ENCODE measurements around the gene DUSP18. TPM values are rescaled to one million over a fixed set of nuclear protein-coding genes. Genes with fewer than 3 reads are reported as not detected.

Gene DUSP18
- polyA plus RNA-seq, 3 donors, result 13.2 to 34.5 (median 18.9) TPM

GRCh38 chr22:30636226-30637077 is 31.2 kb downstream of the DUSP18 start:
- no peak for TF ChIP-seq CTCF (IDR thresholded peaks at IDR 0.05)

GRCh38 chr22:30635273-30636225 is 32.1 kb downstream of the DUSP18 start, which contains the start of gene SLC35E4:
Gene SLC35E4 (plus strand): TSS chr22:30635781. CDS start chr22:30636451, 670 bp downstream.
- TF ChIP-seq CTCF (IDR thresholded peaks at IDR 0.05), result no peak
- H3K9ac ChIP-seq (ENCODE audit: insufficient read depth, low read length, poor library complexity, severe bottlenecking), result peak within 1 kb of the TSS; percentile 74
- peak within 1 kb of the TSS; percentile 87 for H2AFZ ChIP-seq (ENCODE audit: insufficient read depth, low read depth, low read length, poor library complexity, severe bottlenecking)
- peaks cover 0 to 6% of the 10 kb centered on the region in 2 donors for H3K27me3 ChIP-seq (ENCODE audit: control insufficient read depth in 2 of 2, insufficient read depth in 2 of 2, low read length in 2 of 2)
- no peaks in the 10 kb centered on the region for H3K36me3 Mint-ChIP-seq
- no peaks in the 10 kb centered on the region for H4K20me1 ChIP-seq (ENCODE audit: insufficient read depth, low read length)
- peak within 1 kb of the TSS; percentile 84 to 93 for H3K4me3 Mint-ChIP-seq
- intact Hi-C loops (cut with micrococcal nuclease), result loop anchor here in 1 of 2 donors (1.0 to 2.0 kb wide), 4 partner anchors 13 to 119 kb away; partner anchors contain the start of genes DUSP18 and TCN2
- no peaks in the 10 kb centered on the region for H3K79me2 ChIP-seq (ENCODE audit: insufficient read depth, low read length)
- peak within 1 kb of the TSS; percentile 92 to 98 (median 93) for H3K27ac Mint-ChIP-seq
- H3K4me1 Mint-ChIP-seq, result peaks cover 21% of the 10 kb centered on the region
- no peaks in the 10 kb centered on the region for H3K9me3 ChIP-seq (replicated peaks in 1 of 2; ENCODE audit: control insufficient read depth in 1 of 2, insufficient read depth in 1 of 2, low read length in 2 of 2)
- H3K36me3 ChIP-seq (replicated peaks in 1 of 2; ENCODE audit: control insufficient read depth in 1 of 2, insufficient read depth in 2 of 2, low read length in 2 of 2), result no peaks in the 10 kb centered on the region
- H3K27ac ChIP-seq (ENCODE audit: low read depth in 1 of 2, low read length in 2 of 2), result peak within 1 kb of the TSS; percentile 92
- H3K4me1 ChIP-seq (ENCODE audit: control insufficient read depth in 1 of 2, insufficient read depth in 2 of 2, low read length in 2 of 2), result peaks cover 28 to 33% of the 10 kb centered on the region in 2 donors
- 1% methylated on average over 71 of the region's 75 CpGs for WGBS (ENCODE audit: insufficient coverage)
- peak within 1 kb of the TSS; percentile 29 to 79 (median 55) for H3K4me3 ChIP-seq (replicated peaks in 1 of 3; ENCODE audit: low read depth in 2 of 3, low read length in 3 of 3)
- peaks cover 0 to 7% (median 2%) of the 10 kb centered on the region in 7 donors for H3K9me3 Mint-ChIP-seq
- peak within 1 kb of the TSS; percentile 98 for H3K4me2 ChIP-seq (replicated peaks; ENCODE audit: extremely low read depth, low read length, poor library complexity, severe bottlenecking)
- peak; percentile 82 to 86 (median 84) for DNase-seq
- peaks cover 4 to 11% (median 5%) of the 10 kb centered on the region in 3 donors for H3K27me3 Mint-ChIP-seq (ENCODE audit: low read depth in 3 of 3)

More at GRCh38 chr22:30636226-30637077, 31.2 kb downstream of the DUSP18 start:
- Mint-ChIP-seq H3K36me3 (no peaks in the 10 kb centered on the region), H3K27me3 (ENCODE audit: low read depth in 3 of 3) (peaks cover 3 to 11% (median 5%) of the 10 kb centered on the region in 3 donors), H3K27ac (peak overlapping the region in 4 of 7 donors; percentile 40 to 77 (median 66)), H3K4me1 (peaks cover 21% of the 10 kb centered on the region), H3K4me3 (peak overlapping the region; percentile 84 to 93), H3K9me3 (peaks cover 0 to 7% (median 2%) of the 10 kb centered on the region in 7 donors)
- Histone ChIP-seq H3K27me3 (ENCODE audit: control insufficient read depth in 2 of 2, insufficient read depth in 2 of 2, low read length in 2 of 2) (peaks cover 0 to 6% of the 10 kb centered on the region in 2 donors), H4K20me1 (ENCODE audit: insufficient read depth, low read length) (no peaks in the 10 kb centered on the region), H3K9ac (ENCODE audit: insufficient read depth, low read length, poor library complexity, severe bottlenecking) (peak overlapping the region; percentile 74), H3K4me2 (replicated peaks; ENCODE audit: extremely low read depth, low read length, poor library complexity, severe bottlenecking) (peak overlapping the region; percentile 98), H3K79me2 (ENCODE audit: insufficient read depth, low read length) (no peaks in the 10 kb centered on the region), H3K27ac (ENCODE audit: low read depth in 1 of 2, low read length in 2 of 2) (peak overlapping the region in 1 of 2 donors; percentile 92), H3K4me1 (ENCODE audit: control insufficient read depth in 1 of 2, insufficient read depth in 2 of 2, low read length in 2 of 2) (peaks cover 28 to 33% of the 10 kb centered on the region in 2 donors), H3K36me3 (replicated peaks in 1 of 2; ENCODE audit: control insufficient read depth in 1 of 2, insufficient read depth in 2 of 2, low read length in 2 of 2) (no peaks in the 10 kb centered on the region), H3K4me3 (replicated peaks in 1 of 3; ENCODE audit: low read depth in 2 of 3, low read length in 3 of 3) (peak overlapping the region; percentile 29 to 79 (median 46)), H3K9me3 (replicated peaks in 1 of 2; ENCODE audit: control insufficient read depth in 1 of 2, insufficient read depth in 1 of 2, low read length in 2 of 2) (no peaks in the 10 kb centered on the region), H2AFZ (ENCODE audit: insufficient read depth, low read depth, low read length, poor library complexity, severe bottlenecking) (peak overlapping the region; percentile 87)
- no peak for DNase-seq
- WGBS (ENCODE audit: insufficient coverage), result 72% methylated on average over 45 of the region's 45 CpGs
- intact Hi-C loops (cut with micrococcal nuclease), result no loop called here
